Measurements from ENCODE around the gene MLX.
A peak's percentile ranks its signal among the peaks of the same experiment; 100 is the strongest.

MLX gene

GRCh38 chr17:42519546-42520491, 47.1 kb upstream of the MLX start:
- TF ChIP-seq POLR2A (IDR thresholded peaks at IDR 0.05; ENCODE audit: extremely low read depth, insufficient read length) (no peak), MYC (IDR thresholded peaks at IDR 0.05; ENCODE audit: low read depth, low read length) (no peak), CTCF (IDR thresholded peaks at IDR 0.05; ENCODE audit: low read depth, low read length) (no peak)
- TF ChIP-seq, protein P1, sequence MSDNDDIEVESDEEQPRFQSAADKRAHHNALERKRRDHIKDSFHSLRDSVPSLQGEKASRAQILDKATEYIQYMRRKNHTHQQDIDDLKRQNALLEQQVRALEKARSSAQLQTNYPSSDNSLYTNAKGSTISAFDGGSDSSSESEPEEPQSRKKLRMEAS (IDR thresholded peaks at IDR 0.05; ENCODE audit: low read depth, low read length) = no peak
- H3K4me3 ChIP-seq (ENCODE audit: low read depth, low read length) = no peak overlapping the region
- DNase-seq (ENCODE audit: low read depth) = no peak

DNA sequence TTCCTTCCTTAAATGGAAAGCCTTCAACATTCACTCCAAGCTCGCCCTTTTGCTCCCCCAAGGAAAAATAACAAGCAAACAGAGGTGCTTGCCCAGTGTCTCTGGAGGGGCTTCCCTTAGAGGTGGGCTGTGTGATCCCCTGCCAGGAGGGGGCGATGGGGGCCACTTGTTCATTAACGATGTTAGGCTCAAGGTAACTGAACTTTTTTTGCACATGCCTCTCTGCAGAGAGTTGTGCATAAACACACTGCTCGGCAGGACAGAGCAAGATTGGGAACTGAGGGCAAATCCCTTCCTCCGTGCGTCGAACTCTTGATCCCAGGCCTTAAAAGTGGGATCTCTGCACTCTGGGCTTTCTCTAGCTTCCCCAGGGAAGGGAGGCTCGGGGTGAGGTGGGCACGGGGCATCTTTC, 46.4 kb upstream of the MLX start:
- TF ChIP-seq CTCF (IDR thresholded peaks at IDR 0.05; ENCODE audit: low read depth, low read length) = peak; percentile 66
- TF ChIP-seq POLR2A (IDR thresholded peaks at IDR 0.05; ENCODE audit: extremely low read depth, insufficient read length) = no peak
- no peak for TF ChIP-seq MYC (IDR thresholded peaks at IDR 0.05; ENCODE audit: low read depth, low read length)
- H3K4me3 ChIP-seq (ENCODE audit: low read depth, low read length) = no peak overlapping the region
- peak; percentile 41 for DNase-seq (ENCODE audit: low read depth)

- TF ChIP-seq, protein P1 (IDR thresholded peaks at IDR 0.05; ENCODE audit: low read depth, low read length) = no peak
- TF ChIP-seq MYC (IDR thresholded peaks at IDR 0.05; ENCODE audit: low read depth, low read length) (no peak), POLR2A (IDR thresholded peaks at IDR 0.05; ENCODE audit: extremely low read depth, insufficient read length) (no peak), CTCF (IDR thresholded peaks at IDR 0.05; ENCODE audit: low read depth, low read length) (no peak)
- DNase-seq (ENCODE audit: low read depth) = no peak
- H3K4me3 ChIP-seq (ENCODE audit: low read depth, low read length) = no peak overlapping the region
Measured at GRCh38 chr17:42521036-42521435, 45.9 kb upstream of the MLX start.

DNA sequence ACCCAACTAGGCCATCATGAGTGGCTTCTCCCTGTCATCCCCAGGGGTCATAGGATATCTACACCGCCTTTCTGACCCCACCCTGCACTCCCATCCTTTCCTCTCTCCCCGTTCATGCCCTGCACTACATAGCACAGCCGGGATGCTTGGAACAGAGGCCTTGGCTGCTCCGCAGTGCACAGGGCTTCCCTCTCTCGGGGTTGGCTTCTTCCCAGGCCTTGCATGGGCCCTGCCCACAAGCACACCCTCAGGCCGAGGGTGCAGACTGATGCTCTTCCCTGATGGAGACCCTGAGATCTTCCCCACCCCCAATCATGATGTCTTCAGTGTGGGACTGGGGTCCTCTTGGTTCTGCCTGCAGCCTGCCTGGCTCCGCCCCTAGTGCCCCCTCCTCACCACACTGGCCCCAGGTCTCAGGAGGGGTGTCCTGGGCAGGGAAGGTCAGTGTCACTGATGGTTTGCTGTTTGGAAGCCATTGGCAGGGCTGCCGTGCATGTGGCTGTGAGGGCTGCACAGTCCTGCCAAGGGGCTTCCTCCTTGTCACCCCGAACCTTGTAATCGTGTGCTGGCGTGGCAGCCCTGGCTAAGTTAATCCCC, 45.1 kb upstream of the MLX start:
- H3K4me3 ChIP-seq (ENCODE audit: low read depth, low read length) = no peak overlapping the region
- DNase-seq (ENCODE audit: low read depth) = no peak
- TF ChIP-seq CTCF (IDR thresholded peaks at IDR 0.05; ENCODE audit: low read depth, low read length) = no peak
- TF ChIP-seq, protein P1 (IDR thresholded peaks at IDR 0.05; ENCODE audit: low read depth, low read length) = no peak

- TF ChIP-seq CTCF (IDR thresholded peaks at IDR 0.05; ENCODE audit: low read depth, low read length) (no peak), POLR2A (IDR thresholded peaks at IDR 0.05; ENCODE audit: extremely low read depth, insufficient read length) (no peak), MYC (IDR thresholded peaks at IDR 0.05; ENCODE audit: low read depth, low read length) (no peak)
- TF ChIP-seq, protein P1 (IDR thresholded peaks at IDR 0.05; ENCODE audit: low read depth, low read length) = no peak
- no peak for DNase-seq (ENCODE audit: low read depth)
- no peak overlapping the region for H3K4me3 ChIP-seq (ENCODE audit: low read depth, low read length)
Measured at GRCh38 chr17:42522263-42522790, 44.6 kb upstream of the MLX start.

Data from NB4 (cell line).